GM10266 (cell line): Measurements from ENCODE around the gene KIF1C.
"Not testable (repeated sequence)": the region's sequence is repeated elsewhere in the genome, so short reads cannot be mapped to it uniquely, and the experiment has no call there.

Experiments used
- DNase-seq: peaks from one replicate; pipeline ENCODE4 v3.0.0; 2012; ENCODE audit errors: extremely low spot score
- TF ChIP-seq, protein P1 (sequence below): IDR thresholded peaks from 2 replicates; pipeline ENCODE4 v1.5.1; 2012; ENCODE audit warnings: mild to moderate bottlenecking, low read depth; ENCODE audit not compliant: control insufficient read depth, insufficient read depth; ENCODE audit errors: missing control alignments

KIF1C gene

DNA sequence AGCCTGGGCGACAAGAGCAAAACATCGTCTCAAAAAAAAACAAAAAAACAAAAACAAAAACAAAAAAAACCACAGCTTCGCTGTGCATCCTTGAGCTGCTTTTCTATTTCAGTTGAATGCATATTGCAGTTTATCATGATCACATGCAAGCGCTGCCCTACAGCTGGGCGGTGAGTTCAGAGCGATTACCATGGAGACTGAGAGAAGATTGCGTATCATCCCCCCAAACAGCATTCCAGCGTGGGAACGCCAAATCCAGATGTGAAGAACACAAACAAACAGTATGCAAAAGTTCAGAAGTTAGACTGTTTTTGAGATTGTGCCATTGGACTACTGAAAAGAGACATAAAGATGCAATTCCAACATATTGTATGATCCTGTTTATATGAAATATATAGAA, 52.5 kb downstream of the KIF1C start:
- no peak for DNase-seq
- TF ChIP-seq, protein P1, sequence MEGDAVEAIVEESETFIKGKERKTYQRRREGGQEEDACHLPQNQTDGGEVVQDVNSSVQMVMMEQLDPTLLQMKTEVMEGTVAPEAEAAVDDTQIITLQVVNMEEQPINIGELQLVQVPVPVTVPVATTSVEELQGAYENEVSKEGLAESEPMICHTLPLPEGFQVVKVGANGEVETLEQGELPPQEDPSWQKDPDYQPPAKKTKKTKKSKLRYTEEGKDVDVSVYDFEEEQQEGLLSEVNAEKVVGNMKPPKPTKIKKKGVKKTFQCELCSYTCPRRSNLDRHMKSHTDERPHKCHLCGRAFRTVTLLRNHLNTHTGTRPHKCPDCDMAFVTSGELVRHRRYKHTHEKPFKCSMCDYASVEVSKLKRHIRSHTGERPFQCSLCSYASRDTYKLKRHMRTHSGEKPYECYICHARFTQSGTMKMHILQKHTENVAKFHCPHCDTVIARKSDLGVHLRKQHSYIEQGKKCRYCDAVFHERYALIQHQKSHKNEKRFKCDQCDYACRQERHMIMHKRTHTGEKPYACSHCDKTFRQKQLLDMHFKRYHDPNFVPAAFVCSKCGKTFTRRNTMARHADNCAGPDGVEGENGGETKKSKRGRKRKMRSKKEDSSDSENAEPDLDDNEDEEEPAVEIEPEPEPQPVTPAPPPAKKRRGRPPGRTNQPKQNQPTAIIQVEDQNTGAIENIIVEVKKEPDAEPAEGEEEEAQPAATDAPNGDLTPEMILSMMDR = no peak

DNA sequence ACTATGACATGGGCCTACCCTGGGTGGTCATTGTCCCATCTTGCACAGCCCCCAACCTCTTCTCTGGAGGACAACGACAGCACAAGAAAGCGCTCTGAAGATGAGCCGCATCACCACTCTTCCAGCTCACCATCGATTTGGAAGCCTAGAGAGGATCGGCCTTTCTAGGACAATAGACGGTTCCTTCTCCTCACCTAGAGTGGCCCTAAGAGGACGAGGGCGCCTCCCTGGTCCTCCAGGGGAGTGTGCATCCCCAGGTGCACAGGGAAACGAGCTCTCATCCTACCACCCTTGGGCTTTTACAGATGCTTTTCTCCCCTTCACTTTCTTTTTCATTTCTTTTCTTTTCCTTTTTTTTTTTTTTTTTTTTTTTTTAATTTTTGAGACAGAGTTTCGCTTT, 57.8 kb downstream of the KIF1C start:
- TF ChIP-seq, protein P1 = no peak
- DNase-seq = no peak

DNA sequence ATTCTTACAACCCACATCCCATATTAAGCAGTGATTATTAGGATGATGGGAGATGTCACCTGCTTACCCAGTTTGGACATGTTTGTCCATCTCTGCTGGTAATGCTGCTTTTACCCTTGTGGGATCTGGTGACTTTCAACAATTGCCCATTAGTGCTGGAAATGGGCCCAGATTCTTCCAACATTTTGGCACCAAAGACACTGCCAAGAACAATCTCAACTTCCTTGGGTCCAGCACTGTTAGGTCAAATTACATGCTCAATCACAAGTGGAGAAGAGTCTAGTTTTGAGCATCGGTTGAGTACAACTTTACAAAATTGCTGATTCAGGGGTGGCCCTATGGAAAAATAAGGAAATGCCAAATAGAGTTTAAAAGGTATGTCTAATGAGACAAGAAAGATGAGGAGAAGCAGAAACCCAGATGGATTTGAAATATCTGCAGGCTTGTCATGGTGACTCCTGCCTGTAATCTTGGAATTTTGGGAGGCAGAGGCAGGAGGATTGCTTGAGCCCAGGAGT, 67.5 kb downstream of the KIF1C start:
- TF ChIP-seq, protein P1 = no peak

DNA sequence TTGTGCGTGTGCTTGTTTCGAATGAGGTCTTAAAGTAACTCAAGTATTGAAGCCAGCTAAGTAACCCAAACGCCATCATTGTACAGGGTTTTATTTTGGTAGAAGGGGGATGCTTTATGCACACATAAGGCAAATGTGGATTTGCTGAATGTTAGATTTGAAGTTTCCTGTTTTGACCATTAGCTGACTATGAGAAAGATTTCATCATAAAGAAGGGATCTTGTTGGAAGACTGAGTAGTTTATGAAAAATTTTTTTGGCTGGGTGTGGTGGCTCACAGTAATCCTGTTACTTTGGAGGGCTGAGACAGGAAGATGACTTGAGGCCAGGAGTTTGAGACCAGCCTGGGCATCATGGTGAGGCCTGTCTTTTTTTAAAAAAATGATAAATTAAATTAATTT, 70.5 kb downstream of the KIF1C start:
- DNase-seq = no peak
- TF ChIP-seq, protein P1 = no peak

More for the DNA sequence above, 67.5 kb downstream of the KIF1C start:
- DNase-seq = no peak

DNA sequence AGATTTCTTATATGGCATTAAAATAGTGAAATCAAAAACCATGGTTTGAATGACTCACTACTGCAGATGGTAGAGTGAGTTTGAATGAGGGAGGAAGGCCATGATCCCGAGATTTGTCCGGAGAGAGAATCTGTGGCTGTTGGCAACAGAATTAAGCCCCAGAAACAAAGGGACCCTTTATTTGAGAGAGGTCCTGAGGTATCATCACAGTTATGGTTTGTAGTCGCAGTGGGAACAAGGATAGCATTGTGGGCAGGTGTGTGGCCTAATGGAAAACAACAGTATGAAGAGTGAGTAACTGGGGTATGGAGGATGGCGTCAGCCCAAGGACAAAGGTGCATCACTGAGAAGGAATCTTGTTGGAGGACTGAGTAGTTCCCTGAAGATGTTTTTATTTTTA, 72.0 kb downstream of the KIF1C start:
- TF ChIP-seq, protein P1 = no peak
- no peak for DNase-seq

DNA sequence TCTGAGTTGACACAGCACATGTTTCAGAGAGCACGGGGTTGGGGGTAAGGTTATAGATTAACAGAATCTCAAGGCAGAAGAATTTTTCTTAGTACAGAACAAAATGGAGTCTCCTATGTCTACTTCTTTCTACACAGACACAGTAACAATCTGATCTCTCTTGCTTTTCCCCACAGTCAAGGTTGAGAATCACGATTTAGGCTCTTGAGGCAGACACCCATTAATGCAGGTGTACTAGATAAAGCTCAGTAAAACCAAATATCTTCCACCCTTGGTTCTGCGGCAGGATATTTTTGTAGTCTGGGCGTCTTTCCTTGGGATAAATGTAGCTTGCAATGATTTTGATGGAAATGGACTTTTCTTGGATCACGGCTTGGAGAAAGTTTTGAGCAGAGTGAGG, 77.7 kb downstream of the KIF1C start:
- not testable (repeated sequence) for DNase-seq

DNA sequence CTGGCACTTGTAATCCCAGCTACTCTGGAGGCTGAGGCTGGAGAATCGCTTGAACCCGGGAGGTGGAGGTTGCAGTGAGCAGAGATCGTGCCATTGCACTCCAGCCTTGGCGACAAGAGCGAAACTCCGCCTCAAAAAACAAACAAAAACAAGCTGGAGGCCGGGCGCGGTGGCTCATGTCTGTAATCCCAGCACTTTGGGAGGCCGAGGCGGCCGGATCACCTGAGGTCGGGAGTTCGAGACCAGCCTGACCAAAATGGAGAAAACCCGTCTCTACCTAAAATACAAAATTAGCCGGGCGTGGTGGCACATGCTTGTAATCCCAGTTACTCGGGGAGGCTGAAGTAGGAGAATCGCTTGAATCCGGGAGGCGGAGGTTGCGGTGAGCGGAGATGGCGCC, 79.5 kb downstream of the KIF1C start:
- DNase-seq = not testable (repeated sequence)

DNA sequence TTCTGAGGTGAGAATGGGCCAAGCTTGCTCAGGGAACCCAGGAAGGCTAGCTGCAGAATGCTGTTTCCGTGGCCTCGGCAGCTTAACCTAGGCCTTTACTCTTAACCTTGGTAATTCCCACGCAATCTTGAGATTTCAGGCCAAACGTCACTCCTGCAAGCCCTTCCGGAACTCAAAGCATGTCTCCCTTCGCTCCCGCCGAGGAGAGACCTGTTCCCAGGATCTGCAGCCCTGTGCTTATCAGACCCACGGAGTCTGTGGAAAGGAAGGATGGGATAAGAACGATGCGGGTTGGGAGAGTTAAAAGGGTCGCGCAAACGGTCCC, 80.0 kb downstream of the KIF1C start:
- no peak for DNase-seq
- TF ChIP-seq, protein P1 = no peak
